RWPE2 (cell line): Measurements from ENCODE around the gene UBE2O.

ENCODE experiments used
- ATAC-seq: fragments of 200-7000 bp; cut with Tn5 transposase; 3 replicates; pipeline ENCODE4 v1.9.1; 2021; ENCODE audit warnings: low read depth
- DNase-seq: peaks from one replicate; pipeline ENCODE4 v3.0.0-alpha.2; 2020; ENCODE audit warnings: low spot score
- H3K27ac ChIP-seq: fragments of 450-650 bp; 2 replicates; pipeline ENCODE4 v1.5.1; 2017; ENCODE audit warnings: mild to moderate bottlenecking; ENCODE audit not compliant: poor library complexity, severe bottlenecking
- H3K27me3 ChIP-seq: fragments of 250-450 bp; sonication (Bioruptor Pico); 2 replicates; pipeline ENCODE4 v1.5.1; 2021; ENCODE audit warnings: mild to moderate bottlenecking, moderate library complexity; ENCODE audit not compliant: insufficient read depth, poor library complexity, severe bottlenecking
- H3K36me3 ChIP-seq: fragments of 250-450 bp; sonication (Bioruptor Pico); 2 replicates; pipeline ENCODE4 v1.5.1; 2020; ENCODE audit warnings: low read depth, mild to moderate bottlenecking, moderate library complexity
- H3K4me1 ChIP-seq: fragments of 250-450 bp; sonication (Bioruptor Pico); 2 replicates; pipeline ENCODE4 v1.5.1; 2021; ENCODE audit warnings: mild to moderate bottlenecking, moderate library complexity; ENCODE audit not compliant: insufficient read depth, poor library complexity, severe bottlenecking
- H3K4me3 ChIP-seq: fragments of 250-450 bp; sonication (Bioruptor Pico); 2 replicates; pipeline ENCODE4 v1.5.1; 2021; ENCODE audit warnings: mild to moderate bottlenecking, moderate library complexity; ENCODE audit not compliant: severe bottlenecking
- H3K9me3 ChIP-seq: fragments of 250-450 bp; sonication (Bioruptor Pico); 2 replicates; pipeline ENCODE4 v1.5.1; 2021; ENCODE audit warnings: mild to moderate bottlenecking, moderate library complexity; ENCODE audit not compliant: severe bottlenecking
- TF ChIP-seq, protein P1 (sequence below): fragments of 450-650 bp; IDR thresholded peaks from one replicate; pipeline ENCODE4 v1.5.1; 2017; ENCODE audit warnings: mild to moderate bottlenecking, moderate library complexity; ENCODE audit not compliant: poor library complexity, severe bottlenecking

The UBE2O gene

DNA sequence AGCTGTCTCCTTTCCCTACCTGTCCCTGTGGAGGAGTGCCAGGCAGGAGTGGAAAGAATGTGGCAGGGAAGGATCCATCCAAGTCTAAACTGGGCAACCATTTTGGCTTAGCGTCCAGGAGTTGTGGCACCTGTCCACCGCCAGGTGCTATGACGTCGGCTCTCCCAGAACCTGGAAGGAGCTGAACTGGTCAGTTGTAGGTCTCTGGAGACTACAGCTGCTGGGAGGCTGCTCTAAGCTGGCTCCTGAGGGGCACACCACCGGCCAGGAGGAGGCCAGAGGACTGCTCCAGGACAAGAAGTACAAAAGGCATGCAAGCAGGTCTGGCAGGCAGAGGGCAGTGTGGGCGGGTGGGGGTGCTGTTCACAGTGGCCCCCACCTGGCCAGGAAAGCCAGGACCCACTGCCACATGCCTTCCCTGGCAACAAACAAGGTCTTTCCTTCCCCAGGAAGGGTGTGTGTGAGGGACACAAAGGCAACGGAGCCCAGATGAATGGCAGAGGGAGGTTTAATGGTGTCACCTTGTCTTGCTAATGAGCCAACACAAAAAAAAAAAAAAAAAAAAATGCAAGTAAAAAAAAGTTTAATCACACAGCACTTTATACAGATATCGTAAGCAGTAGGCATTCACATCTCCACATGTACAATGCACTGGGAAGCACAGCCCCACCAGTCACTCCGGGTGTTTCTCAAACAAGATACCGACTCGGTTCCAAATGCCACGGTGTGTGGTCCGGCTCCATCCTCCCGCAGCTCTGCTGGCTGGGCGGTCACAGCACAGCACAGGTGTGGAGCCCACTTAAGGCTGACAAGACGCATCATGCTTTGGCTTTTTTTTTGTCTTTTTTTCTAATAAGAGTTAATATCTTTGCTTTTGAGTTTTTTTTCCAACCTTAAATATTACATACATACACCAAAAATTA is 63.7 kb downstream of the UBE2O start:
- H3K27me3 ChIP-seq, result no peaks in the 10 kb centered on the region
- ATAC-seq (peak; percentile 5; the same call in 2 of the 3 replicates), DNase-seq (peak; percentile 60)
- TF ChIP-seq, protein P1, sequence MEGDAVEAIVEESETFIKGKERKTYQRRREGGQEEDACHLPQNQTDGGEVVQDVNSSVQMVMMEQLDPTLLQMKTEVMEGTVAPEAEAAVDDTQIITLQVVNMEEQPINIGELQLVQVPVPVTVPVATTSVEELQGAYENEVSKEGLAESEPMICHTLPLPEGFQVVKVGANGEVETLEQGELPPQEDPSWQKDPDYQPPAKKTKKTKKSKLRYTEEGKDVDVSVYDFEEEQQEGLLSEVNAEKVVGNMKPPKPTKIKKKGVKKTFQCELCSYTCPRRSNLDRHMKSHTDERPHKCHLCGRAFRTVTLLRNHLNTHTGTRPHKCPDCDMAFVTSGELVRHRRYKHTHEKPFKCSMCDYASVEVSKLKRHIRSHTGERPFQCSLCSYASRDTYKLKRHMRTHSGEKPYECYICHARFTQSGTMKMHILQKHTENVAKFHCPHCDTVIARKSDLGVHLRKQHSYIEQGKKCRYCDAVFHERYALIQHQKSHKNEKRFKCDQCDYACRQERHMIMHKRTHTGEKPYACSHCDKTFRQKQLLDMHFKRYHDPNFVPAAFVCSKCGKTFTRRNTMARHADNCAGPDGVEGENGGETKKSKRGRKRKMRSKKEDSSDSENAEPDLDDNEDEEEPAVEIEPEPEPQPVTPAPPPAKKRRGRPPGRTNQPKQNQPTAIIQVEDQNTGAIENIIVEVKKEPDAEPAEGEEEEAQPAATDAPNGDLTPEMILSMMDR, result peak; percentile 17
- no peak overlapping the region for H3K27ac ChIP-seq
- H3K4me1 ChIP-seq, result peaks cover 4% of the 10 kb centered on the region
- no peaks in the 10 kb centered on the region for H3K9me3 ChIP-seq
- peaks cover 24% of the 10 kb centered on the region for H3K36me3 ChIP-seq
- no peak overlapping the region for H3K4me3 ChIP-seq

DNA sequence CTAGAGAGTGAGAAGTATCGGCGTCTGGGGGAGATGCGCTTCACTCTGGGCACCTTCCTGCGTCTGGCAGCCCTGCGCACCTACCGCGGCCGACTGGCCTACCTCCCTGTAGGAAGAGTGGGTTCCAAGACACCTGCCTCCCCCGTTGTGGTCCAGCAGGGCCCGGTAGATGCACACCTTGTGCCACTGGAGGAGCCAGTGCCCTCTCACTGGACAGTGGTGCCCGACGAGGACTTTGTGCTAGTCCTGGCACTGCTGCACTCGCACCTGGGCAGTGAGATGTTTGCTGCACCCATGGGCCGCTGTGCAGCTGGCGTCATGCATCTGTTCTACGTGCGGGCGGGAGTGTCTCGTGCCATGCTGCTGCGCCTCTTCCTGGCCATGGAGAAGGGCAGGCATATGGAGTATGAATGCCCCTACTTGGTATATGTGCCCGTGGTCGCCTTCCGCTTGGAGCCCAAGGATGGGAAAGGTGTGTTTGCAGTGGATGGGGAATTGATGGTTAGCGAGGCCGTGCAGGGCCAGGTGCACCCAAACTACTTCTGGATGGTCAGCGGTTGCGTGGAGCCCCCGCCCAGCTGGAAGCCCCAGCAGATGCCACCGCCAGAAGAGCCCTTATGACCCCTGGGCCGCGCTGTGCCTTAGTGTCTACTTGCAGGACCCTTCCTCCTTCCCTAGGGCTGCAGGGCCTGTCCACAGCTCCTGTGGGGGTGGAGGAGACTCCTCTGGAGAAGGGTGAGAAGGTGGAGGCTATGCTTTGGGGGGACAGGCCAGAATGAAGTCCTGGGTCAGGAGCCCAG is 65.8 kb downstream of the UBE2O start:
- Histone ChIP-seq H3K27me3 (no peaks in the 10 kb centered on the region), H3K27ac (peak overlapping the region; percentile 84), H3K36me3 (peaks cover 19% of the 10 kb centered on the region), H3K4me3 (no peak overlapping the region), H3K4me1 (no peaks in the 10 kb centered on the region), H3K9me3 (no peaks in the 10 kb centered on the region)
- ATAC-seq (no peak), DNase-seq (peak; percentile 68)
- TF ChIP-seq, protein P1, result no peak

DNA sequence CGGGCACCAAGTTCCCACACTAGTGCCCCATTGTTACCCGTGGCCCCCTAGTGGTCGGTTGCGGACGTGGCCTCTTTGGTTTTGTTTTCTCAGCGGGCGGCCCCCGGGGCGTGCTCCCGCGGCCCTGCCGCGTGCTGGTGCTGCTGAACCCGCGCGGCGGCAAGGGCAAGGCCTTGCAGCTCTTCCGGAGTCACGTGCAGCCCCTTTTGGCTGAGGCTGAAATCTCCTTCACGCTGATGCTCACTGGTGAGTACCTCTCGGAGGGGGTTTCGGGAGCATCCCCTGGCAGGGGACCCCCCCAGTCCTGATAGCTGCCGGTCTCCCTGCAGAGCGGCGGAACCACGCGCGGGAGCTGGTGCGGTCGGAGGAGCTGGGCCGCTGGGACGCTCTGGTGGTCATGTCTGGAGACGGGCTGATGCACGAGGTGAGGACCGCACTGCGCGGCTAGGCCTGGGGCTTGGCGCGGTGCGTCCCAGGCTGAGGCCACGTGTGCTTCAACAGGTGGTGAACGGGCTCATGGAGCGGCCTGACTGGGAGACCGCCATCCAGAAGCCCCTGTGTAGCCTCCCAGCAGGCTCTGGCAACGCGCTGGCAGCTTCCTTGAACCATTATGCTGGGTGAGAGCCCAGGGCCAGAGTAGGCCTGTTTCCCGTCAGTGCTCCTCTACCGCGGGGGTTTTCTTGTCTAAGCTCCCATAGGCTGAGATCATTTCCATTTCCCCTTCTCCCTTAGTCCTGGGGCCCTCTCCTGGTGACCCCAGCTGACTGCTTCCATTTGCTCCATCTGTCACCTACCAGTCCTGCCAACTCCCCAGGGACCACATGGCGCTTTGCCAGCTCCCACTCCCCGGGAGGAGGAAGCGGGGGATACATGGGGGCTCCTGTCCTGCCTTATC is 66.8 kb downstream of the UBE2O start:
- H3K4me3 ChIP-seq, result peak overlapping the region; percentile 49
- TF ChIP-seq, protein P1, result peak; percentile 90
- no peaks in the 10 kb centered on the region for H3K9me3 ChIP-seq
- no peaks in the 10 kb centered on the region for H3K27me3 ChIP-seq
- H3K4me1 ChIP-seq, result no peaks in the 10 kb centered on the region
- DNase-seq (peak; percentile 83), ATAC-seq (peak; percentile 10)
- peak overlapping the region; percentile 84 for H3K27ac ChIP-seq
- peaks cover 15% of the 10 kb centered on the region for H3K36me3 ChIP-seq

DNA sequence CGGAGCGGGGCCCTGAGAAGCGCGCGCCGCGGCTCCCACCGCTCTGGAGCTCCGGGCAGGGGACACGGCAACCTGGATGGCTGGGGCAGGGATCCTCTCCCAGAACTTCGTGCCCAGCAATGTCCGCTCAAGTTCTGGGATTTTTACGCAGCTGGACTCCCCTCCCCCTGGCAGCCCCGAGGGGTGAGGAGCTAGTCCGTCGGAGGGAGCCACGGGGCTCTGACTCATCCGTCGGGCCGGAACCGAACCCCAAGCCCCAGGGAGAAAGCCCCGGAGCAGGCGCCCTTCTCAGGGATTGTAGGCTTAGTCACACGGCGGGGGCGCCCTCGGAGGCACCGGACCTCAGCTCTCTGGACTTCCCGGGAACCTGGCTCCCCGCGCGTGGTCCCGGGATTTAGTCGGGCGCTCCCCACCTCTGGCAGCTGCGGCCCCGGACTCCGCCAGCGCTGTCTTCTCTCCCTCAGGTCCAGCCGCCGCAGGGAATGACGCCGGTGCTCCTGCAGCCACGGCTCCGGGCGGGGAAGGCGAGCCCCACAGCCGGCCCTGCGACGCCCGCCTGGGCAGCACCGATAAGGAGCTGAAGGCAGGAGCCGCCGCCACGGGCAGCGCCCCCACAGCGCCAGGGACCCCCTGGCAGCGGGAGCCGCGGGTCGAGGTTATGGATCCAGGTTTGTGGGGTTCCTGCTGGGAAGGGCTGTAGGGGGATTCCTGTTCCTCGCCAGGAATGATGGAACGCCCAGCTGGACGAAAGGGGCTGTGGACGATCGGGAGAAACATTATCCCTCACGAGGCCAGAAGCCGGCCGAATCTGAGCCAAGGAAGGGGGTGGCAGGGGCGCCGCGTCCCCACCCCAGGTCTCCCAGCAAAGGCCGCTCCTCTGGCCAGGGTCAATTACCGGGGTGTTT is 67.7 kb downstream of the UBE2O start:
- no peaks in the 10 kb centered on the region for H3K9me3 ChIP-seq
- peak; percentile 88 for DNase-seq
- no peaks in the 10 kb centered on the region for H3K4me1 ChIP-seq
- ATAC-seq, result peak; percentile 4; the same call in 2 of the 3 replicates
- H3K27ac ChIP-seq, result peak overlapping the region; percentile 84
- TF ChIP-seq, protein P1, result no peak
- H3K27me3 ChIP-seq, result no peaks in the 10 kb centered on the region
- H3K36me3 ChIP-seq, result peaks cover 13% of the 10 kb centered on the region
- H3K4me3 ChIP-seq, result peak overlapping the region; percentile 49
